Measurements from ENCODE around the gene RRM2. TPM values are rescaled to one million over a fixed set of nuclear protein-coding genes. Genes with fewer than 3 reads are reported as not detected.
"Not testable (repeated sequence)": the region's sequence is repeated elsewhere in the genome, so short reads cannot be mapped to it uniquely, and the experiment has no call there.

Gene RRM2
- polyA plus RNA-seq, 1 donor (not counting 4 experiments of a cell fraction or from before 2014, with no cell fraction given), result 25.7 TPM

GRCh38 chr2:10101491-10101890 lies 21.0 kb upstream of the RRM2 start:
- Histone ChIP-seq H3K36me3 (ENCODE audit: control insufficient read depth in 2 of 2, extremely low read depth in 1 of 2, insufficient read depth in 2 of 2, low read length in 2 of 2) (no peaks in the 10 kb centered on the region), H3K4me3 (ENCODE audit: control insufficient read depth in 2 of 3, extremely low read depth in 1 of 3, insufficient read depth in 2 of 3, low read depth in 1 of 3, low read length in 3 of 3) (no peak overlapping the region), H3K4me2 (ENCODE audit: control insufficient read depth, extremely low read depth, insufficient read depth, low read depth, low read length) (no peak overlapping the region), H3K9ac (ENCODE audit: control insufficient read depth, extremely low read depth, insufficient read depth, low read length) (no peak overlapping the region), H3K4me1 (ENCODE audit: control insufficient read depth, extremely low read depth, insufficient read depth, low read length) (peaks cover 7% of the 10 kb centered on the region), H2AFZ (ENCODE audit: control insufficient read depth, low read length) (no peak overlapping the region), H3K9me1 (ENCODE audit: control insufficient read depth, extremely low read depth, insufficient read depth, low read length) (no peaks in the 10 kb centered on the region), H3K9me3 (ENCODE audit: control insufficient read depth, low read depth, low read length) (no peaks in the 10 kb centered on the region), H3K79me2 (ENCODE audit: control insufficient read depth, insufficient read depth, low read length) (no peaks in the 10 kb centered on the region), H4K20me1 (ENCODE audit: control insufficient read depth, extremely low read depth, insufficient read depth, low read length) (no peaks in the 10 kb centered on the region), H3K27me3 (ENCODE audit: control insufficient read depth, extremely low read depth, insufficient read depth, low read length) (no peaks in the 10 kb centered on the region), H3K27ac (ENCODE audit: control insufficient read depth, insufficient read depth, low read length) (no peak overlapping the region)
- TF ChIP-seq EZH2 (IDR thresholded peaks at IDR 0.05; ENCODE audit: low read length), result no peak
- no peak for TF ChIP-seq CTCF (optimal IDR thresholded peaks at IDR 0.05 in 1 of 3, IDR thresholded peaks at IDR 0.05 in 1 of 3, conservative IDR thresholded peaks at IDR 0.05 in 1 of 3; ENCODE audit: extremely low read depth in 1 of 3, insufficient read depth in 2 of 3, low read length in 3 of 3)
- dilution Hi-C loops (cut with MboI; ENCODE audit: extremely low pct_ligation_motif_present, low sequenced_read_pairs), result no loop called here
- no peak for FAIRE-seq
- no peak for DNase-seq (ENCODE audit: low read depth, low spot score)

GRCh38 chr2:10103179-10103578 lies 19.4 kb upstream of the RRM2 start:
- DNase-seq (ENCODE audit: low read depth, low spot score) (no peak), FAIRE-seq (no peak)
- no peak overlapping the region for H3K9ac ChIP-seq (ENCODE audit: control insufficient read depth, extremely low read depth, insufficient read depth, low read length)
- H2AFZ ChIP-seq (ENCODE audit: control insufficient read depth, low read length), result no peak overlapping the region
- H4K20me1 ChIP-seq (ENCODE audit: control insufficient read depth, extremely low read depth, insufficient read depth, low read length), result no peaks in the 10 kb centered on the region
- H3K4me3 ChIP-seq (ENCODE audit: control insufficient read depth in 2 of 3, extremely low read depth in 1 of 3, insufficient read depth in 2 of 3, low read depth in 1 of 3, low read length in 3 of 3), result no peak overlapping the region
- H3K9me1 ChIP-seq (ENCODE audit: control insufficient read depth, extremely low read depth, insufficient read depth, low read length), result no peaks in the 10 kb centered on the region
- no peak overlapping the region for H3K4me2 ChIP-seq (ENCODE audit: control insufficient read depth, extremely low read depth, insufficient read depth, low read depth, low read length)
- no peaks in the 10 kb centered on the region for H3K36me3 ChIP-seq (ENCODE audit: control insufficient read depth in 2 of 2, extremely low read depth in 1 of 2, insufficient read depth in 2 of 2, low read length in 2 of 2)
- no peak overlapping the region for H3K27ac ChIP-seq (ENCODE audit: control insufficient read depth, insufficient read depth, low read length)
- TF ChIP-seq EZH2 (IDR thresholded peaks at IDR 0.05; ENCODE audit: low read length) (no peak), CTCF (optimal IDR thresholded peaks at IDR 0.05 in 1 of 3, IDR thresholded peaks at IDR 0.05 in 1 of 3, conservative IDR thresholded peaks at IDR 0.05 in 1 of 3; ENCODE audit: extremely low read depth in 1 of 3, insufficient read depth in 2 of 3, low read length in 3 of 3) (no peak)
- no peaks in the 10 kb centered on the region for H3K4me1 ChIP-seq (ENCODE audit: control insufficient read depth, extremely low read depth, insufficient read depth, low read length)
- H3K79me2 ChIP-seq (ENCODE audit: control insufficient read depth, insufficient read depth, low read length), result no peaks in the 10 kb centered on the region
- dilution Hi-C loops (cut with MboI; ENCODE audit: extremely low pct_ligation_motif_present, low sequenced_read_pairs), result no loop called here
- H3K27me3 ChIP-seq (ENCODE audit: control insufficient read depth, extremely low read depth, insufficient read depth, low read length), result no peaks in the 10 kb centered on the region
- H3K9me3 ChIP-seq (ENCODE audit: control insufficient read depth, low read depth, low read length), result no peaks in the 10 kb centered on the region

- H3K9me1 ChIP-seq (ENCODE audit: control insufficient read depth, extremely low read depth, insufficient read depth, low read length); H4K20me1 ChIP-seq (ENCODE audit: control insufficient read depth, extremely low read depth, insufficient read depth, low read length); H3K9ac ChIP-seq (ENCODE audit: control insufficient read depth, extremely low read depth, insufficient read depth, low read length); H3K79me2 ChIP-seq (ENCODE audit: control insufficient read depth, insufficient read depth, low read length); H3K4me2 ChIP-seq (ENCODE audit: control insufficient read depth, extremely low read depth, insufficient read depth, low read depth, low read length); H2AFZ ChIP-seq (ENCODE audit: control insufficient read depth, low read length); dilution Hi-C loops (cut with MboI; ENCODE audit: extremely low pct_ligation_motif_present, low sequenced_read_pairs); H3K4me1 ChIP-seq (ENCODE audit: control insufficient read depth, extremely low read depth, insufficient read depth, low read length); DNase-seq (ENCODE audit: low read depth, low spot score); H3K27me3 ChIP-seq (ENCODE audit: control insufficient read depth, extremely low read depth, insufficient read depth, low read length); H3K9me3 ChIP-seq (ENCODE audit: control insufficient read depth, low read depth, low read length); H3K27ac ChIP-seq (ENCODE audit: control insufficient read depth, insufficient read depth, low read length); FAIRE-seq; H3K4me3 ChIP-seq (ENCODE audit: control insufficient read depth in 2 of 3, extremely low read depth in 1 of 3, insufficient read depth in 2 of 3, low read depth in 1 of 3, low read length in 3 of 3); H3K36me3 ChIP-seq (ENCODE audit: control insufficient read depth in 2 of 2, extremely low read depth in 1 of 2, insufficient read depth in 2 of 2, low read length in 2 of 2): not testable (repeated sequence)
These were observed 17.6 kb upstream of the RRM2 start for GRCh38 chr2:10104906-10105305.
